MCF 10A (cell line): ENCODE data around the gene MRPL30. TPM values are rescaled to one million over a fixed set of nuclear protein-coding genes. Genes with fewer than 3 reads are reported as not detected.

Experiments used
- BruUV-seq: library from RNA; stranded (reverse); fragments of 400-500 nt; replicated peaks from 2 replicates; lab custom pipeline; 2021; lab: Mats Ljungman, UMichigan
- CTCF ChIA-PET: fragments of 300-600 bp; sonication (Branson Sonifier 250); formaldehyde crosslinking; extraction: SDS; loops from one replicate; lab custom pipeline; 2021; ENCODE audit warnings: antibody characterized with exemption, inconsistent platforms; lab: Yijun Ruan, JAX
- POLR2A ChIA-PET: fragments of 300-600, 350-650 bp; sonication (Branson Sonifier 250); formaldehyde crosslinking; extraction: SDS; loops from one replicate; lab custom pipeline; 2020; ENCODE audit warnings: antibody characterized with exemption, inconsistent platforms; lab: Yijun Ruan, JAX
- DNase-seq: peaks from one replicate; pipeline ENCODE4 v3.0.0-alpha.2; 2018; ENCODE audit not compliant: unreplicated experiment
- H3K27ac Mint-ChIP-seq: one replicate; pipeline ENCODE4 v1.8.0; 2022; ENCODE audit warnings: mild to moderate bottlenecking, low read depth, mixed read lengths; ENCODE audit not compliant: unreplicated experiment
- H3K27me3 Mint-ChIP-seq: one replicate; pipeline ENCODE4 v1.8.0; 2022; ENCODE audit warnings: mixed read lengths; ENCODE audit not compliant: insufficient read depth, unreplicated experiment
- H3K36me3 Mint-ChIP-seq: one replicate; pipeline ENCODE4 v1.8.0; 2022; ENCODE audit warnings: mild to moderate bottlenecking, moderate library complexity, mixed read lengths; ENCODE audit not compliant: insufficient read depth, unreplicated experiment
- H3K4me1 Mint-ChIP-seq: one replicate; pipeline ENCODE4 v1.8.0; 2022; ENCODE audit warnings: mixed read lengths; ENCODE audit not compliant: insufficient read depth, unreplicated experiment
- H3K4me3 Mint-ChIP-seq: one replicate; pipeline ENCODE4 v1.8.0; 2022; ENCODE audit warnings: mild to moderate bottlenecking, moderate library complexity, mixed read lengths; ENCODE audit not compliant: unreplicated experiment
- H3K9me3 Mint-ChIP-seq: one replicate; pipeline ENCODE4 v1.8.0; 2022; ENCODE audit warnings: mixed read lengths; ENCODE audit not compliant: unreplicated experiment
- CTCF ChIP-seq: fragments of 200-600 bp; IDR thresholded peaks from one replicate; pipeline ENCODE4 v1.8.0; 2022; ENCODE audit warnings: antibody characterized with exemption, mild to moderate bottlenecking; ENCODE audit not compliant: unreplicated experiment
- intact Hi-C: fragments of 100-400 bp; cut with micrococcal nuclease; formaldehyde crosslinking; loops from 2 replicates; pipeline ENCODE4 v1.14.1; 2022
- total RNA-seq: library from RNA; stranded (reverse); gene quantifications from 2 replicates; pipeline ENCODE4 v1.2.3, GENCODE V29; 2022

MRPL30 gene
- total RNA-seq, 1 experiment from 2014 or later = 42.5 TPM

- intact Hi-C loops = loop anchor here (1.0 to 5.0 kb wide), 5 partner anchors 14 to 335 kb away; partner anchors contain the start of genes C2orf15, EIF5B, MITD1 and MRPL30
Measured at GRCh38 chr2:99154643-99155536, 26.1 kb upstream of the MRPL30 start, which contains the start of the genes LIPT1 and TSGA10. LIPT1 (plus strand) TSS chr2:99154967; CDS start chr2:99161958, 6,991 bp downstream. TSGA10 (minus strand) TSS chr2:99154942; CDS start chr2:99109439, 45,503 bp downstream.

GRCh38 chr2:99156891-99157290, 24.1 kb upstream of the MRPL30 start:
- ChIA-PET CTCF (interaction anchor here (1.1 kb wide), 2 partner anchors 10 to 180 kb away, joined by 3 to 4 read pairs; partner anchors contain the start of gene EIF5B), POLR2A (interaction anchor here (3.4 to 7.4 kb wide), 4 partner anchors 10 to 24 kb away, joined by 12 to 139 read pairs (median 59); partner anchors contain the start of genes C2orf15, MITD1 and MRPL30)
- TF ChIP-seq CTCF = no peak
- no peaks in the 10 kb centered on the region for H3K9me3 Mint-ChIP-seq
- no peak overlapping the region for H3K4me3 Mint-ChIP-seq
- no peak for DNase-seq
- peaks cover 43% of the 10 kb centered on the region for H3K36me3 Mint-ChIP-seq
- no TSS peak for BruUV-seq
- H3K27ac Mint-ChIP-seq = peak overlapping the region; percentile 95
- intact Hi-C loops = loop anchor here (5.0 kb wide), 1 partner anchor 180 kb away; the partner anchor contains the start of genes EIF5B and TXNDC9
- peaks cover 26% of the 10 kb centered on the region for H3K4me1 Mint-ChIP-seq
- no peaks in the 10 kb centered on the region for H3K27me3 Mint-ChIP-seq

More at GRCh38 chr2:99154643-99155536, 26.1 kb upstream of the MRPL30 start, which contains the start of the genes LIPT1 and TSGA10:
- no peaks in the 10 kb centered on the region for H3K9me3 Mint-ChIP-seq
- peak within 1 kb of the TSS; percentile 95 for H3K27ac Mint-ChIP-seq
- H3K4me1 Mint-ChIP-seq = peaks cover 31% of the 10 kb centered on the region
- BruUV-seq = TSS peak; percentile 71
- H3K36me3 Mint-ChIP-seq = peaks cover 29% of the 10 kb centered on the region
- peak; percentile 89 for DNase-seq
- ChIA-PET CTCF (interaction anchor here (0.6 to 1.0 kb wide), 2 partner anchors 22 to 364 kb away, joined by 4 to 5 read pairs; no protein-coding TSS in a partner anchor), POLR2A (interaction anchor here (0.6 to 7.4 kb wide), 21 partner anchors 8 to 1583 kb away, joined by 3 to 139 read pairs (median 3); partner anchors contain the start of genes C2orf15, EIF5B, MITD1 and MRPL30)
- H3K27me3 Mint-ChIP-seq = no peaks in the 10 kb centered on the region
- no peak within 1 kb of the TSS for H3K4me3 Mint-ChIP-seq
- TF ChIP-seq CTCF = no peak

- Mint-ChIP-seq H3K4me1 (peaks cover 26% of the 10 kb centered on the region), H3K9me3 (no peaks in the 10 kb centered on the region), H3K36me3 (peaks cover 53% of the 10 kb centered on the region), H3K27ac (no peak overlapping the region), H3K27me3 (no peaks in the 10 kb centered on the region), H3K4me3 (no peak overlapping the region)
- ChIA-PET POLR2A (interaction anchor here (0.9 to 7.4 kb wide), 3 partner anchors 17 to 178 kb away, joined by 3 to 139 read pairs (median 3); partner anchors contain the start of genes C2orf15 and TXNDC9), CTCF (no interaction called here)
- no TSS peak for BruUV-seq
- intact Hi-C loops = loop anchor here (5.0 kb wide), 1 partner anchor 179 kb away; the partner anchor contains the start of genes EIF5B and TXNDC9
- TF ChIP-seq CTCF = no peak
- no peak for DNase-seq
Measured at GRCh38 chr2:99158599-99158998, 22.4 kb upstream of the MRPL30 start.
